Spleen (tissue), 7 donors: ENCODE measurements around the gene TXNL4B.

Source experiments
- CTCF ChIP-seq, 11 experiments: fragments of 200-600 bp in 7 of 11; fragments of 450-650 bp in 4 of 11; sonication (generic) in 4 of 11; IDR thresholded peaks in 8 of 11; conservative IDR thresholded peaks in 3 of 11; 1 replicate in 7 of 11; 2 replicates in 4 of 11; pipeline versions ENCODE4 v1.4.0 to v1.8.0; 2016 to 2021; ENCODE audit warnings: antibody characterized with exemption in 11 of 11, inconsistent platforms in 4 of 11, mild to moderate bottlenecking in 1 of 11
- POLR2A ChIP-seq, 3 donors: fragments of 450-650 bp; IDR thresholded peaks; one replicate each; pipeline ENCODE4 v1.5.1; 2017; ENCODE audit warnings: antibody characterized with exemption in 3 of 3, mild to moderate bottlenecking in 1 of 3
- donor health status: DM: no; HTN: no; CAD: no; lungs with moderate emphysema.
- donor health status: DM: no; HTN: no; CAD: no.
- donor health status: DM: no; HTN: no; CAD: no.

- TF ChIP-seq CTCF (IDR thresholded peaks at IDR 0.05 in 8 of 11, conservative IDR thresholded peaks at IDR 0.05 in 3 of 11), result no peak
- no peak for TF ChIP-seq POLR2A (IDR thresholded peaks at IDR 0.05)
Measured at GRCh38 chr16:72043058-72043457, 50.4 kb downstream of the TXNL4B start.
